BJ (cell line): ENCODE data around the gene NEDD1. TPM values are rescaled to one million over a fixed set of nuclear protein-coding genes. Genes with fewer than 3 reads are reported as not detected.

Source experiments
- CTCF ChIA-PET: fragments of 350-600 bp; formaldehyde crosslinking; extraction: SDS; loops from one replicate; lab custom pipeline; 2021; ENCODE audit warnings: antibody characterized with exemption, inconsistent platforms; lab: Yijun Ruan, JAX
- POLR2A ChIA-PET: fragments of 300-600 bp; sonication (Branson Sonifier 250); formaldehyde crosslinking; extraction: SDS; loops from one replicate; lab custom pipeline; 2021; ENCODE audit warnings: antibody characterized with exemption; lab: Charles Lee
- DNase-seq: peaks from one replicate; pipeline ENCODE4 v3.0.0-alpha.2; 2011; ENCODE audit warnings: low read depth
- H3K27me3 ChIP-seq: 2 replicates; pipeline ENCODE4 v1.6.0; 2011; ENCODE audit warnings: low read length; ENCODE audit not compliant: control insufficient read depth, insufficient read depth
- H3K36me3 ChIP-seq: 2 replicates; pipeline ENCODE4 v1.5.1; 2011; ENCODE audit warnings: low read length; ENCODE audit not compliant: control insufficient read depth, insufficient read depth
- H3K4me3 ChIP-seq: 2 replicates; pipeline ENCODE4 v1.5.1; 2011; ENCODE audit warnings: low read depth, mild to moderate bottlenecking, control low read depth, low read length
- polyA plus RNA-seq: library from polyadenylated mRNA; depleted of rRNA; stranded (reverse); fragments of >200 nt; gene quantifications from 2 replicates; pipeline ENCODE4 v1.2.3, GENCODE V29; 2011
- TF ChIP-seq, protein P1 (sequence below): IDR thresholded peaks from 2 replicates; pipeline ENCODE4 v1.5.1; 2011; ENCODE audit warnings: low read depth, mild to moderate bottlenecking, control low read depth, inconsistent platforms, low read length, moderate library complexity; ENCODE audit not compliant: insufficient read depth

The NEDD1 gene
- polyA plus RNA-seq, 1 experiment = 39.0 TPM

DNA sequence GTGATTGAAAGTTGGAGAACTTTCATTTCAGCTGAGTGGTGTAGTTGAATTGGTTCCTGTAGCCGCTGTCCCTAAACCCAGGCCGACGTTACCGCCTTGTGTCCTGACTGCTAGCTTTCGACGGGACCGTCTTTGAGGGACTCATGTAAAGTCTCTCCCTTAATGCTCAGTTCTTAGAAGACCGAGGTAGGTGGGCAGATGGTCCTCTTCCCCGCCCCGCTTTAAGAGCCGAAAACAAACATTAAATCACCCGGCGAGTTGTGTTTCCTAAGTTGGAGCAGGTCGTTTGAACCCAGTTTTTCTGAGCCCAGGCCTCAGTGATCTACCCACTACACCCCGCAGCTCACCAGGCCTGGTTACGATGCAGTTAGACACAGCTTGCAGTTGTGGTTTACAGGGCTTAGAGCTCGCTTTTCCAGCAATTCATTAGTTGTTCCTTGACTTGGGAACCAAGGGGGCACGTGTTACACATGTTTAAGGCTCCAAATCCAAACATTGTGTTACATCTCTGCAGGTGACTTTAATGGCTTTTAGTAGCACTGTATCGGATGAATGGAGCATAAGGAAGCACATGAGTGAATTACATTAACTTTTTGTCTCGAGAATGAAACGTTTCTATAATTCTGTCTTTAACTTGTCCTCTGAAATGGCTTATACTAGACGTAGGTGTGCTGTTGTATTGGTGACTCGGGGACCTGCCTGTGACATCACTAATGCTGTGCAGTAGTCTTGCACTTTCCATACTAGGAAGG lies 790 bp downstream of the NEDD1 start:
- CTCF ChIA-PET = interaction anchor here (0.9 kb wide), 1 partner anchor 79 kb away, joined by 4 read pairs; no protein-coding TSS in a partner anchor
- DNase-seq = no peak
- TF ChIP-seq, protein P1, sequence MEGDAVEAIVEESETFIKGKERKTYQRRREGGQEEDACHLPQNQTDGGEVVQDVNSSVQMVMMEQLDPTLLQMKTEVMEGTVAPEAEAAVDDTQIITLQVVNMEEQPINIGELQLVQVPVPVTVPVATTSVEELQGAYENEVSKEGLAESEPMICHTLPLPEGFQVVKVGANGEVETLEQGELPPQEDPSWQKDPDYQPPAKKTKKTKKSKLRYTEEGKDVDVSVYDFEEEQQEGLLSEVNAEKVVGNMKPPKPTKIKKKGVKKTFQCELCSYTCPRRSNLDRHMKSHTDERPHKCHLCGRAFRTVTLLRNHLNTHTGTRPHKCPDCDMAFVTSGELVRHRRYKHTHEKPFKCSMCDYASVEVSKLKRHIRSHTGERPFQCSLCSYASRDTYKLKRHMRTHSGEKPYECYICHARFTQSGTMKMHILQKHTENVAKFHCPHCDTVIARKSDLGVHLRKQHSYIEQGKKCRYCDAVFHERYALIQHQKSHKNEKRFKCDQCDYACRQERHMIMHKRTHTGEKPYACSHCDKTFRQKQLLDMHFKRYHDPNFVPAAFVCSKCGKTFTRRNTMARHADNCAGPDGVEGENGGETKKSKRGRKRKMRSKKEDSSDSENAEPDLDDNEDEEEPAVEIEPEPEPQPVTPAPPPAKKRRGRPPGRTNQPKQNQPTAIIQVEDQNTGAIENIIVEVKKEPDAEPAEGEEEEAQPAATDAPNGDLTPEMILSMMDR = no peak
- POLR2A ChIA-PET = no interaction called here
- H3K27me3 ChIP-seq = no peaks in the 10 kb centered on the region
- peak overlapping the region; percentile 96 for H3K4me3 ChIP-seq
- H3K36me3 ChIP-seq = no peaks in the 10 kb centered on the region

DNA sequence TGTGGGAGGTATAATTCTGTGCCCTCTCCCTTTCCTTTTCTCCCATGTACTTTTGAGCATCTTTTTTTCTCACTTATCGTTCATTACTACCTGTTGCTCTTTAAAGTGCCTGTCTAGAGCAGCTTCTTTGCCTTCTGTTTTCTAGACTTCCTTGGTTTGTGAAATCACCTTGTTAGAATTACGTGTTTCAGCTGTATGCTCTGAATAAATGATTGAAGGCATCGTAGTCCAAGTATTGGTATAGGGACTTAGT lies 1.3 kb downstream of the NEDD1 start:
- POLR2A ChIA-PET = no interaction called here
- no peak for DNase-seq
- CTCF ChIA-PET = no interaction called here

DNA sequence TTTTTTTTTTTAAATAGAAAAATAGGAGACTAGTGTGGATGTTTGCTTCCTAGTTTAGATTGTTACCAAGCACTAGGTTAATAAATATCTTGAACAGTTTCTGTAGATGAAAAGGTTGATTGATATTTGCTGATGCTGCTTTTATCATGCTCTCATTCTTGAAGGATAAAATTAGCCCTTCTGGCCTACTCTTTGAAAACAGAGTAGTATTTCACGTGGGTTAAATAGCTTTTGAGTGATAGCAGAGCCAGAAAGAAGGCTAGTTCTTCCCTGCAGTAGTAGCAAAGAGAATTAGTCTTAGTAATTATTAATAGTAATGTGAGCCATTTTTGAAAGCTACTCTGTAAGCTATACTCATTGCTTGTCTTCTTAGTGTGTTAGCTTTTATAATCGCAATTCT lies 5.2 kb downstream of the NEDD1 start:
- ChIA-PET POLR2A (no interaction called here), CTCF (no interaction called here)
- no peak overlapping the region for H3K4me3 ChIP-seq
- DNase-seq = no peak
- H3K36me3 ChIP-seq = peaks cover 2% of the 10 kb centered on the region; the same call in 1 of the 2 replicates
- H3K27me3 ChIP-seq = no peaks in the 10 kb centered on the region
- TF ChIP-seq, protein P1 = no peak

More for the DNA sequence above, 1.3 kb downstream of the NEDD1 start:
- Histone ChIP-seq H3K4me3 (peak overlapping the region; percentile 96), H3K27me3 (no peaks in the 10 kb centered on the region), H3K36me3 (peaks cover 2% of the 10 kb centered on the region; the same call in 1 of the 2 replicates)
- TF ChIP-seq, protein P1 = no peak

DNA sequence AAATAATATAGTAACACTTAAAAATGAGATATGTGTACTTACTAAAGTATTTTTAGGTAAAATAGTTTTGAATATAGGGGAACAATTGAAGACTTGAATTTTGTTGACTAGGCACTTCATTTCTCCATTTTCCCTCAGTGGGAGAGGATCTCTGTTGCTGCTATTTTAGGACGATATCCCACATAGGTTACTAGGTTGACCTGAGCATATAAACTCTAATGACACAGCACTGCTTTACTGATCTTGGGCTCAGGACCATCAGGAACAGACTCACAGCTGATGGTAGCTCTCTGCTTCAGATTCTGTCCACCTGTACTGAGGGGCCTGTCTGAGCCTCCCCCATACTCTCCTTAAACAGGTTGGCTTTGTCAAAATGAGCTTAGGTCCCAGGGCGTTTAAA lies 5.9 kb downstream of the NEDD1 start:
- CTCF ChIA-PET = interaction anchor here (0.6 to 0.7 kb wide), 2 partner anchors 23 to 665 kb away, joined by 3 read pairs; no protein-coding TSS in a partner anchor
- POLR2A ChIA-PET = no interaction called here
- DNase-seq = no peak
- peaks cover 2% of the 10 kb centered on the region; the same call in 1 of the 2 replicates for H3K36me3 ChIP-seq
- TF ChIP-seq, protein P1 = no peak
- no peak overlapping the region for H3K4me3 ChIP-seq
- H3K27me3 ChIP-seq = no peaks in the 10 kb centered on the region

DNA sequence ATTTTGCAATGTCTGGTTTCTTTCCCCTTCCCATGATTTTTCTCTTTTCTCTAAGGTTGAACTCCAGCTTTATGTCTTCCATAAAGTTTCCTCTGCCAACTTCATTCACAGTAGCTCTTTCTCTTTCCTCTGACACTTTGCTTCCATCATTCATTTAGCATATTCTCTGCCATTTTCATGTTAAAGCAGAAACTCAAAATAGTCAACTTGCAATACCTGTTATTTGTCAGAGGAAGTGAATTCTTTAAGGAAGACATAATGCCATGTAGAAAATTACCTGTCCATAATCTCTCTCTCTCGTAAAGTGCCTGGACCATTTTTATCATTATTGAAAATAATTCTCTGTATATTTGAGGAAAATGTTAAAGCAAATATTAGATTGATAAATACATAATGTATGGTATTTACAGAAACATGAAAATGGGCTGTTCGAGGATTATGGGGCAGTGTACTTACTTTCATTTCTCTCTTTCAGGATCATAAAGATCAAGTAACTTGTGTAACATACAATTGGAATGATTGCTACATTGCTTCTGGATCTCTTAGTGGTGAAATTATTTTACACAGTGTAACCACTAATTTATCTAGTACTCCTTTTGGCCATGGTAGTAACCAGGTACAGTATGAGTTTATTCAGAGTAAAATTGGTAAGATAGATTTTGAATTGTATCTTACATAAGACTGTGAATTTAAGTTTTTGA lies 12.6 kb downstream of the NEDD1 start:
- ChIA-PET POLR2A (no interaction called here), CTCF (interaction anchor here (1.3 kb wide), 1 partner anchor 14 kb away, joined by 3 read pairs; no protein-coding TSS in a partner anchor)
- H3K4me3 ChIP-seq = no peak overlapping the region
- TF ChIP-seq, protein P1 = no peak
- no peaks in the 10 kb centered on the region for H3K27me3 ChIP-seq
- H3K36me3 ChIP-seq = no peaks in the 10 kb centered on the region
- DNase-seq = no peak
